Measurements from ENCODE around the gene CERK. TPM values are rescaled to one million over a fixed set of nuclear protein-coding genes. Genes with fewer than 3 reads are reported as not detected.

The CERK gene
- total and polyA plus RNA-seq, 2 of the 8 experiments (the other 6 are each of a cell fraction or from before 2014, with no cell fraction given), result 26.6 to 59.0 TPM

DNA sequence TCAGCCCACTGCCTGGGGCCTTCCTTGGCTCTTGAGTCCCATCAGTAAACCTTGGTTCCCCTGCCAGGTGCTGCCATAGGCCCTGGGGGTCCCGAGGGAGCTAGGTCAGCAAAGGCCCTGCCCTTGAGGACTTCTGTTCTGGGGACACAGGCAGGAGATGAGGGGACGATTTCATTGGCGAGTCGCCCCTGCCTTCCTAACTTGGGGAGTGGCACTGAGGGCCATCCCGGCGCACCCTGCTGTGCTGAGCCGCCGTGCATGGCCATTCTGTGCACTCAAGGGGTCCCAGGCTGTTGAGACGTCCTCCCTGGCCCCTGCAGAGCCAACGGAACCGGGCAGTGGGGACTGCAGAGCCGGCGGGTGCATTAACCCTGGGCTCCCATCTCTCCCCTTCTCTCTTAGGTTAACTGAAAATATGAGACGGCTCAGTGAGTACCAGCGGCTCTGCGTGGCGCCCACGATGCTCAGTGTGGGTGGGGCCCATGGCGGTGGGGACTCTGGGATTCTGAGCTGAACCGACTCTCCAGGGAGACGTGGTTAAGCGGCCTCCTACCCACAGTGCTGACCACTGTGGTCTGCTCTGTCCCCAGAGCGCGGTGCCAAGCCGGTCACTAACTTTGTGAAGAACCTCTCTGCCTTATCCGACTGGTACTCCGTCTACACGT is 74.5 kb downstream of the CERK start (continued):
- TF ChIP-seq, protein P1, sequence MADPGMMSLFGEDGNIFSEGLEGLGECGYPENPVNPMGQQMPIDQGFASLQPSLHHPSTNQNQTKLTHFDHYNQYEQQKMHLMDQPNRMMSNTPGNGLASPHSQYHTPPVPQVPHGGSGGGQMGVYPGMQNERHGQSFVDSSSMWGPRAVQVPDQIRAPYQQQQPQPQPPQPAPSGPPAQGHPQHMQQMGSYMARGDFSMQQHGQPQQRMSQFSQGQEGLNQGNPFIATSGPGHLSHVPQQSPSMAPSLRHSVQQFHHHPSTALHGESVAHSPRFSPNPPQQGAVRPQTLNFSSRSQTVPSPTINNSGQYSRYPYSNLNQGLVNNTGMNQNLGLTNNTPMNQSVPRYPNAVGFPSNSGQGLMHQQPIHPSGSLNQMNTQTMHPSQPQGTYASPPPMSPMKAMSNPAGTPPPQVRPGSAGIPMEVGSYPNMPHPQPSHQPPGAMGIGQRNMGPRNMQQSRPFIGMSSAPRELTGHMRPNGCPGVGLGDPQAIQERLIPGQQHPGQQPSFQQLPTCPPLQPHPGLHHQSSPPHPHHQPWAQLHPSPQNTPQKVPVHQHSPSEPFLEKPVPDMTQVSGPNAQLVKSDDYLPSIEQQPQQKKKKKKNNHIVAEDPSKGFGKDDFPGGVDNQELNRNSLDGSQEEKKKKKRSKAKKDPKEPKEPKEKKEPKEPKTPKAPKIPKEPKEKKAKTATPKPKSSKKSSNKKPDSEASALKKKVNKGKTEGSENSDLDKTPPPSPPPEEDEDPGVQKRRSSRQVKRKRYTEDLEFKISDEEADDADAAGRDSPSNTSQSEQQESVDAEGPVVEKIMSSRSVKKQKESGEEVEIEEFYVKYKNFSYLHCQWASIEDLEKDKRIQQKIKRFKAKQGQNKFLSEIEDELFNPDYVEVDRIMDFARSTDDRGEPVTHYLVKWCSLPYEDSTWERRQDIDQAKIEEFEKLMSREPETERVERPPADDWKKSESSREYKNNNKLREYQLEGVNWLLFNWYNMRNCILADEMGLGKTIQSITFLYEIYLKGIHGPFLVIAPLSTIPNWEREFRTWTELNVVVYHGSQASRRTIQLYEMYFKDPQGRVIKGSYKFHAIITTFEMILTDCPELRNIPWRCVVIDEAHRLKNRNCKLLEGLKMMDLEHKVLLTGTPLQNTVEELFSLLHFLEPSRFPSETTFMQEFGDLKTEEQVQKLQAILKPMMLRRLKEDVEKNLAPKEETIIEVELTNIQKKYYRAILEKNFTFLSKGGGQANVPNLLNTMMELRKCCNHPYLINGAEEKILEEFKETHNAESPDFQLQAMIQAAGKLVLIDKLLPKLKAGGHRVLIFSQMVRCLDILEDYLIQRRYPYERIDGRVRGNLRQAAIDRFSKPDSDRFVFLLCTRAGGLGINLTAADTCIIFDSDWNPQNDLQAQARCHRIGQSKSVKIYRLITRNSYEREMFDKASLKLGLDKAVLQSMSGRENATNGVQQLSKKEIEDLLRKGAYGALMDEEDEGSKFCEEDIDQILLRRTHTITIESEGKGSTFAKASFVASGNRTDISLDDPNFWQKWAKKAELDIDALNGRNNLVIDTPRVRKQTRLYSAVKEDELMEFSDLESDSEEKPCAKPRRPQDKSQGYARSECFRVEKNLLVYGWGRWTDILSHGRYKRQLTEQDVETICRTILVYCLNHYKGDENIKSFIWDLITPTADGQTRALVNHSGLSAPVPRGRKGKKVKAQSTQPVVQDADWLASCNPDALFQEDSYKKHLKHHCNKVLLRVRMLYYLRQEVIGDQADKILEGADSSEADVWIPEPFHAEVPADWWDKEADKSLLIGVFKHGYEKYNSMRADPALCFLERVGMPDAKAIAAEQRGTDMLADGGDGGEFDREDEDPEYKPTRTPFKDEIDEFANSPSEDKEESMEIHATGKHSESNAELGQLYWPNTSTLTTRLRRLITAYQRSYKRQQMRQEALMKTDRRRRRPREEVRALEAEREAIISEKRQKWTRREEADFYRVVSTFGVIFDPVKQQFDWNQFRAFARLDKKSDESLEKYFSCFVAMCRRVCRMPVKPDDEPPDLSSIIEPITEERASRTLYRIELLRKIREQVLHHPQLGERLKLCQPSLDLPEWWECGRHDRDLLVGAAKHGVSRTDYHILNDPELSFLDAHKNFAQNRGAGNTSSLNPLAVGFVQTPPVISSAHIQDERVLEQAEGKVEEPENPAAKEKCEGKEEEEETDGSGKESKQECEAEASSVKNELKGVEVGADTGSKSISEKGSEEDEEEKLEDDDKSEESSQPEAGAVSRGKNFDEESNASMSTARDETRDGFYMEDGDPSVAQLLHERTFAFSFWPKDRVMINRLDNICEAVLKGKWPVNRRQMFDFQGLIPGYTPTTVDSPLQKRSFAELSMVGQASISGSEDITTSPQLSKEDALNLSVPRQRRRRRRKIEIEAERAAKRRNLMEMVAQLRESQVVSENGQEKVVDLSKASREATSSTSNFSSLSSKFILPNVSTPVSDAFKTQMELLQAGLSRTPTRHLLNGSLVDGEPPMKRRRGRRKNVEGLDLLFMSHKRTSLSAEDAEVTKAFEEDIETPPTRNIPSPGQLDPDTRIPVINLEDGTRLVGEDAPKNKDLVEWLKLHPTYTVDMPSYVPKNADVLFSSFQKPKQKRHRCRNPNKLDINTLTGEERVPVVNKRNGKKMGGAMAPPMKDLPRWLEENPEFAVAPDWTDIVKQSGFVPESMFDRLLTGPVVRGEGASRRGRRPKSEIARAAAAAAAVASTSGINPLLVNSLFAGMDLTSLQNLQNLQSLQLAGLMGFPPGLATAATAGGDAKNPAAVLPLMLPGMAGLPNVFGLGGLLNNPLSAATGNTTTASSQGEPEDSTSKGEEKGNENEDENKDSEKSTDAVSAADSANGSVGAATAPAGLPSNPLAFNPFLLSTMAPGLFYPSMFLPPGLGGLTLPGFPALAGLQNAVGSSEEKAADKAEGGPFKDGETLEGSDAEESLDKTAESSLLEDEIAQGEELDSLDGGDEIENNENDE (IDR thresholded peaks at IDR 0.05; ENCODE audit: insufficient replicate concordance, low read length), result no peak
- TF ChIP-seq CEBPB (IDR thresholded peaks at IDR 0.05; ENCODE audit: low read depth, low read length) (no peak), CBX5 (IDR thresholded peaks at IDR 0.05; ENCODE audit: low read depth, low read length) (no peak), TEAD4 (IDR thresholded peaks at IDR 0.05; ENCODE audit: low read depth, low read length) (no peak), FOSL1 (IDR thresholded peaks at IDR 0.05; ENCODE audit: insufficient read depth, low read depth, low read length) (no peak), TAF7 (optimal IDR thresholded peaks at IDR 0.05; ENCODE audit: borderline replicate concordance, low read depth, low read length) (no peak), RFX5 (IDR thresholded peaks at IDR 0.05; ENCODE audit: borderline replicate concordance, low read depth, low read length) (no peak), POLR2A (IDR thresholded peaks at IDR 0.05; ENCODE audit: control extremely low read depth in 1 of 2, low read depth in 2 of 2, low read length in 2 of 2) (no peak)
- TF ChIP-seq, protein P2, sequence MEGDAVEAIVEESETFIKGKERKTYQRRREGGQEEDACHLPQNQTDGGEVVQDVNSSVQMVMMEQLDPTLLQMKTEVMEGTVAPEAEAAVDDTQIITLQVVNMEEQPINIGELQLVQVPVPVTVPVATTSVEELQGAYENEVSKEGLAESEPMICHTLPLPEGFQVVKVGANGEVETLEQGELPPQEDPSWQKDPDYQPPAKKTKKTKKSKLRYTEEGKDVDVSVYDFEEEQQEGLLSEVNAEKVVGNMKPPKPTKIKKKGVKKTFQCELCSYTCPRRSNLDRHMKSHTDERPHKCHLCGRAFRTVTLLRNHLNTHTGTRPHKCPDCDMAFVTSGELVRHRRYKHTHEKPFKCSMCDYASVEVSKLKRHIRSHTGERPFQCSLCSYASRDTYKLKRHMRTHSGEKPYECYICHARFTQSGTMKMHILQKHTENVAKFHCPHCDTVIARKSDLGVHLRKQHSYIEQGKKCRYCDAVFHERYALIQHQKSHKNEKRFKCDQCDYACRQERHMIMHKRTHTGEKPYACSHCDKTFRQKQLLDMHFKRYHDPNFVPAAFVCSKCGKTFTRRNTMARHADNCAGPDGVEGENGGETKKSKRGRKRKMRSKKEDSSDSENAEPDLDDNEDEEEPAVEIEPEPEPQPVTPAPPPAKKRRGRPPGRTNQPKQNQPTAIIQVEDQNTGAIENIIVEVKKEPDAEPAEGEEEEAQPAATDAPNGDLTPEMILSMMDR (IDR thresholded peaks at IDR 0.05; ENCODE audit: control extremely low read depth in 1 of 3, insufficient read depth in 1 of 3, low read depth in 1 of 3, low read length in 3 of 3), result no peak

Measured in H1 (cell line).